ENCODE results near the gene GYG1.

GYG1 gene

GRCh38 chr3:148999806-149000205, 8.5 kb downstream of the GYG1 start:
- no peak for TF ChIP-seq CTCF (IDR thresholded peaks at IDR 0.05; ENCODE audit: borderline replicate concordance, insufficient read depth, low read depth, low read length)
- no peak overlapping the region for H3K4me3 ChIP-seq (ENCODE audit: low read depth, low read length)

- no peak for TF ChIP-seq CTCF (IDR thresholded peaks at IDR 0.05; ENCODE audit: borderline replicate concordance, insufficient read depth, low read depth, low read length)
- H3K4me3 ChIP-seq (ENCODE audit: low read depth, low read length): no peak overlapping the region
Observed at GRCh38 chr3:149000206-149000745, 8.9 kb downstream of the GYG1 start.

- no peak overlapping the region for H3K4me3 ChIP-seq (ENCODE audit: low read depth, low read length)
- no peak for TF ChIP-seq CTCF (IDR thresholded peaks at IDR 0.05; ENCODE audit: borderline replicate concordance, insufficient read depth, low read depth, low read length)
Observed at GRCh38 chr3:149001727-149002126, 10.4 kb downstream of the GYG1 start.

- H3K4me3 ChIP-seq (ENCODE audit: low read depth, low read length): no peak overlapping the region
- no peak for TF ChIP-seq CTCF (IDR thresholded peaks at IDR 0.05; ENCODE audit: borderline replicate concordance, insufficient read depth, low read depth, low read length)
Observed at GRCh38 chr3:149003653-149004305, 12.4 kb downstream of the GYG1 start.

GRCh38 chr3:149004622-149005021, 13.3 kb downstream of the GYG1 start:
- H3K4me3 ChIP-seq (ENCODE audit: low read depth, low read length): no peak overlapping the region
- TF ChIP-seq CTCF (IDR thresholded peaks at IDR 0.05; ENCODE audit: borderline replicate concordance, insufficient read depth, low read depth, low read length): no peak

GRCh38 chr3:149005416-149005815, 14.1 kb downstream of the GYG1 start:
- H3K4me3 ChIP-seq (ENCODE audit: low read depth, low read length): no peak overlapping the region
- TF ChIP-seq CTCF (IDR thresholded peaks at IDR 0.05; ENCODE audit: borderline replicate concordance, insufficient read depth, low read depth, low read length): no peak

GRCh38 chr3:149007567-149008257, 16.4 kb downstream of the GYG1 start:
- no peak for TF ChIP-seq CTCF (IDR thresholded peaks at IDR 0.05; ENCODE audit: borderline replicate concordance, insufficient read depth, low read depth, low read length)
- H3K4me3 ChIP-seq (ENCODE audit: low read depth, low read length): no peak overlapping the region

Data from GM12875 (cell line).